ENCODE results near the gene L3MBTL3.
"Not testable (repeated sequence)": the region's sequence is repeated elsewhere in the genome, so short reads cannot be mapped to it uniquely, and the experiment has no call there.

Gene L3MBTL3

GRCh38 chr6:130107710-130108109, 89.3 kb downstream of the L3MBTL3 start:
- no peaks in the 10 kb centered on the region for H3K9me3 ChIP-seq (ENCODE audit: control insufficient read depth, low read length)
- no peak overlapping the region for H3K9ac ChIP-seq
- TF ChIP-seq CTCF (IDR thresholded peaks at IDR 0.05): no peak
- no peaks in the 10 kb centered on the region for H3K79me2 ChIP-seq
- no peaks in the 10 kb centered on the region for H3K4me1 ChIP-seq
- H3K27me3 ChIP-seq (ENCODE audit: control insufficient read depth, insufficient read depth, low read length): no peaks in the 10 kb centered on the region
- no peaks in the 10 kb centered on the region for H3K36me3 ChIP-seq (ENCODE audit: control insufficient read depth, insufficient read depth, low read length)
- H2AFZ ChIP-seq: no peak overlapping the region
- H3K4me3 ChIP-seq (ENCODE audit: low read depth, low read length): no peak overlapping the region
- H3K4me2 ChIP-seq (ENCODE audit: low read length): no peak overlapping the region
- no peak overlapping the region for H3K27ac ChIP-seq

- no peak for TF ChIP-seq CTCF (IDR thresholded peaks at IDR 0.05)
These were observed 92.7 kb downstream of the L3MBTL3 start for GRCh38 chr6:130111031-130111430.

GRCh38 chr6:130113201-130113710, 94.9 kb downstream of the L3MBTL3 start:
- Histone ChIP-seq H3K9me3 (ENCODE audit: control insufficient read depth, low read length) (no peaks in the 10 kb centered on the region), H3K4me1 (peaks cover 3% of the 10 kb centered on the region), H3K9ac (no peak overlapping the region), H3K27me3 (ENCODE audit: control insufficient read depth, insufficient read depth, low read length) (no peaks in the 10 kb centered on the region), H3K36me3 (ENCODE audit: control insufficient read depth, insufficient read depth, low read length) (no peaks in the 10 kb centered on the region), H3K4me3 (ENCODE audit: low read depth, low read length) (no peak overlapping the region), H3K79me2 (no peaks in the 10 kb centered on the region), H3K27ac (no peak overlapping the region), H3K4me2 (ENCODE audit: low read length) (no peak overlapping the region), H2AFZ (no peak overlapping the region)
- TF ChIP-seq CTCF (IDR thresholded peaks at IDR 0.05): no peak

More at GRCh38 chr6:130111031-130111430, 92.7 kb downstream of the L3MBTL3 start:
- no peak overlapping the region for H2AFZ ChIP-seq
- H3K4me3 ChIP-seq (ENCODE audit: low read depth, low read length): no peak overlapping the region
- H3K4me2 ChIP-seq (ENCODE audit: low read length): no peak overlapping the region
- no peaks in the 10 kb centered on the region for H3K4me1 ChIP-seq
- no peaks in the 10 kb centered on the region for H3K36me3 ChIP-seq (ENCODE audit: control insufficient read depth, insufficient read depth, low read length)
- no peaks in the 10 kb centered on the region for H3K79me2 ChIP-seq
- H3K27me3 ChIP-seq (ENCODE audit: control insufficient read depth, insufficient read depth, low read length): no peaks in the 10 kb centered on the region
- H3K27ac ChIP-seq: no peak overlapping the region
- H3K9me3 ChIP-seq (ENCODE audit: control insufficient read depth, low read length): no peaks in the 10 kb centered on the region
- no peak overlapping the region for H3K9ac ChIP-seq

- no peaks in the 10 kb centered on the region for H3K27me3 ChIP-seq (ENCODE audit: control insufficient read depth, insufficient read depth, low read length)
- no peaks in the 10 kb centered on the region for H3K36me3 ChIP-seq (ENCODE audit: control insufficient read depth, insufficient read depth, low read length)
- no peak overlapping the region for H3K4me3 ChIP-seq (ENCODE audit: low read depth, low read length)
- H3K79me2 ChIP-seq: no peaks in the 10 kb centered on the region
- H3K4me2 ChIP-seq (ENCODE audit: low read length): no peak overlapping the region
- H3K4me1 ChIP-seq: peaks cover 3% of the 10 kb centered on the region
- H3K27ac ChIP-seq: no peak overlapping the region
- TF ChIP-seq CTCF (IDR thresholded peaks at IDR 0.05): no peak
- no peaks in the 10 kb centered on the region for H3K9me3 ChIP-seq (ENCODE audit: control insufficient read depth, low read length)
- no peak overlapping the region for H2AFZ ChIP-seq
- H3K9ac ChIP-seq: no peak overlapping the region
These were observed 96.7 kb downstream of the L3MBTL3 start for GRCh38 chr6:130115036-130115435.

- Histone ChIP-seq H3K27ac (no peak overlapping the region), H3K4me3 (ENCODE audit: low read depth, low read length) (no peak overlapping the region), H3K9me3 (ENCODE audit: control insufficient read depth, low read length) (no peaks in the 10 kb centered on the region), H3K9ac (no peak overlapping the region), H3K27me3 (ENCODE audit: control insufficient read depth, insufficient read depth, low read length) (no peaks in the 10 kb centered on the region), H3K79me2 (no peaks in the 10 kb centered on the region), H3K36me3 (ENCODE audit: control insufficient read depth, insufficient read depth, low read length) (no peaks in the 10 kb centered on the region), H3K4me1 (peaks cover 3% of the 10 kb centered on the region), H3K4me2 (ENCODE audit: low read length) (no peak overlapping the region), H2AFZ (no peak overlapping the region)
- no peak for TF ChIP-seq CTCF (IDR thresholded peaks at IDR 0.05)
These were observed 97.9 kb downstream of the L3MBTL3 start for GRCh38 chr6:130116273-130116672.

GRCh38 chr6:130117187-130117701, 98.9 kb downstream of the L3MBTL3 start:
- H3K36me3 ChIP-seq (ENCODE audit: control insufficient read depth, insufficient read depth, low read length); H2AFZ ChIP-seq; H3K4me3 ChIP-seq (ENCODE audit: low read depth, low read length); H3K27me3 ChIP-seq (ENCODE audit: control insufficient read depth, insufficient read depth, low read length); H3K79me2 ChIP-seq; H3K9ac ChIP-seq; H3K4me1 ChIP-seq; H3K4me2 ChIP-seq (ENCODE audit: low read length); H3K27ac ChIP-seq; H3K9me3 ChIP-seq (ENCODE audit: control insufficient read depth, low read length): not testable (repeated sequence)

All from parathyroid adenoma (tissue), 2 donors.